DND-41 (cell line): Measurements from ENCODE around the gene SMARCD1.

Experiments used
- ATAC-seq: fragments of 200-7000 bp; cut with Tn5 transposase; 3 replicates; pipeline ENCODE4 v1.9.1; 2021; ENCODE audit warnings: low read depth; ENCODE audit not compliant: insufficient read depth
- DNase-seq: peaks from one replicate; pipeline ENCODE4 v3.0.0-alpha.2; 2020
- H2AFZ ChIP-seq: 2 replicates; pipeline ENCODE4 v1.6.0; 2012; ENCODE audit warnings: low read depth, low read length
- H3K27ac ChIP-seq: 2 replicates; pipeline ENCODE4 v1.5.1; 2012; ENCODE audit warnings: low read length, inconsistent platforms
- H3K27me3 ChIP-seq: fragments of 200-600 bp; sonication (generic); 2 replicates; pipeline ENCODE4 v1.6.0; 2012; ENCODE audit warnings: low read length, mild to moderate bottlenecking, inconsistent platforms; ENCODE audit not compliant: insufficient read depth, poor library complexity
- H3K36me3 ChIP-seq: 2 replicates; pipeline ENCODE4 v1.5.1; 2012; ENCODE audit warnings: low read length, inconsistent platforms; ENCODE audit not compliant: insufficient read depth
- H3K4me1 ChIP-seq: 2 replicates; pipeline ENCODE4 v1.5.1; 2012; ENCODE audit warnings: mild to moderate bottlenecking, low read length; ENCODE audit not compliant: insufficient read depth
- H3K4me2 ChIP-seq: 2 replicates; pipeline ENCODE4 v1.6.0; 2012; ENCODE audit warnings: mild to moderate bottlenecking, moderate library complexity, low read length, inconsistent platforms; ENCODE audit not compliant: insufficient read depth
- H3K4me3 ChIP-seq, 2 experiments: fragments of 200-600 bp in 1 of 2; shearing (Covaris generic) in 1 of 2; 2 replicates each; pipeline ENCODE4 v1.5.1; 2012 to 2016; ENCODE audit warnings: inconsistent platforms in 2 of 2, low read length in 2 of 2, mild to moderate bottlenecking in 2 of 2, low read depth in 1 of 2, moderate library complexity in 1 of 2
- H3K79me2 ChIP-seq: 2 replicates; pipeline ENCODE4 v1.6.0; 2012; ENCODE audit warnings: low read length, inconsistent platforms; ENCODE audit not compliant: insufficient read depth
- H3K9ac ChIP-seq: 2 replicates; pipeline ENCODE4 v1.6.0; 2012; ENCODE audit warnings: low read depth, mild to moderate bottlenecking, inconsistent platforms, low read length, moderate library complexity
- H3K9me3 ChIP-seq: 2 replicates; pipeline ENCODE4 v1.5.1; 2012; ENCODE audit warnings: low read length, moderate library complexity, mild to moderate bottlenecking, inconsistent platforms; ENCODE audit not compliant: insufficient read depth, severe bottlenecking
- H4K20me1 ChIP-seq: 2 replicates; pipeline ENCODE4 v1.6.0; 2012; ENCODE audit warnings: low read length; ENCODE audit not compliant: insufficient read depth
- CTCF ChIP-seq: IDR thresholded peaks from 2 replicates; pipeline ENCODE4 v1.5.1; 2012; ENCODE audit warnings: borderline replicate concordance, low read length, moderate library complexity, mild to moderate bottlenecking; ENCODE audit not compliant: poor library complexity, severe bottlenecking; ENCODE audit errors: extremely low read depth
- EZH2 ChIP-seq: IDR thresholded peaks from 3 replicates; pipeline ENCODE4 v1.6.1; 2012; ENCODE audit warnings: borderline replicate concordance, low read depth, mild to moderate bottlenecking, moderate library complexity, low read length, inconsistent platforms; ENCODE audit not compliant: severe bottlenecking

SMARCD1 gene

GRCh38 chr12:50061946-50062686 lies 23.0 kb upstream of the SMARCD1 start:
- TF ChIP-seq CTCF (no peak), EZH2 (no peak)
- H3K36me3 ChIP-seq: no peaks in the 10 kb centered on the region
- no peak for DNase-seq
- H4K20me1 ChIP-seq: no peaks in the 10 kb centered on the region
- peaks cover 14% of the 10 kb centered on the region for H3K27me3 ChIP-seq
- H3K4me3 ChIP-seq: no peak overlapping the region
- ATAC-seq: 0 out of 3 replicates have a peak, but pooled peaks have one; percentile 18
- no peaks in the 10 kb centered on the region for H3K79me2 ChIP-seq
- H3K27ac ChIP-seq: no peak overlapping the region
- H3K9me3 ChIP-seq: no peaks in the 10 kb centered on the region
- no peak overlapping the region for H3K4me2 ChIP-seq
- peaks cover 35% of the 10 kb centered on the region for H3K4me1 ChIP-seq
- no peak overlapping the region for H3K9ac ChIP-seq
- H2AFZ ChIP-seq: no peak overlapping the region

- Histone ChIP-seq H3K27me3 (peaks cover 7% of the 10 kb centered on the region), H3K27ac (no peak overlapping the region), H4K20me1 (no peaks in the 10 kb centered on the region), H3K4me2 (no peak overlapping the region), H3K9ac (no peak overlapping the region), H2AFZ (no peak overlapping the region), H3K79me2 (no peaks in the 10 kb centered on the region), H3K36me3 (no peaks in the 10 kb centered on the region), H3K4me3 (no peak overlapping the region), H3K4me1 (peaks cover 33% of the 10 kb centered on the region), H3K9me3 (no peaks in the 10 kb centered on the region)
- no peak for DNase-seq
- ATAC-seq: no peak
- TF ChIP-seq EZH2 (no peak), CTCF (no peak)
Observed at GRCh38 chr12:50062728-50063460, 22.2 kb upstream of the SMARCD1 start.

- H3K4me1 ChIP-seq: peaks cover 19% of the 10 kb centered on the region
- no peak for DNase-seq
- H3K27ac ChIP-seq: no peak overlapping the region
- H4K20me1 ChIP-seq: no peaks in the 10 kb centered on the region
- H3K4me2 ChIP-seq: no peak overlapping the region
- no peak overlapping the region for H3K9ac ChIP-seq
- TF ChIP-seq EZH2 (no peak), CTCF (no peak)
- ATAC-seq: no peak
- H2AFZ ChIP-seq: no peak overlapping the region
- H3K79me2 ChIP-seq: no peaks in the 10 kb centered on the region
- H3K27me3 ChIP-seq: no peaks in the 10 kb centered on the region
- no peaks in the 10 kb centered on the region for H3K9me3 ChIP-seq
- no peak overlapping the region for H3K4me3 ChIP-seq
- H3K36me3 ChIP-seq: no peaks in the 10 kb centered on the region
Observed at GRCh38 chr12:50065726-50066310, 19.3 kb upstream of the SMARCD1 start.
